Left renal pelvis (tissue), 4 donors: ENCODE measurements around the gene MAEA. TPM values are rescaled to one million over a fixed set of nuclear protein-coding genes. Genes with fewer than 3 reads are reported as not detected.
"Not testable (repeated sequence)": the region's sequence is repeated elsewhere in the genome, so short reads cannot be mapped to it uniquely, and the experiment has no call there.

Experiments
- DNase-seq, 4 donors: peaks; one replicate each; pipeline ENCODE4 v3.0.0-alpha.2; 2013; ENCODE audit warnings: low read depth in 4 of 4, low spot score in 3 of 4
- polyA plus RNA-seq, 4 donors: library from polyadenylated mRNA; unstranded; fragments of 120-200 nt; gene quantifications; one replicate each; pipeline ENCODE4 v1.2.1, GENCODE V29; 2013; ENCODE audit not compliant: insufficient read length in 4 of 4

Gene MAEA
- polyA plus RNA-seq, 4 donors: 59.0 to 76.8 (median 65.0) TPM

- DNase-seq: no peak
These were observed 11.7 kb upstream of the MAEA start for GRCh38 chr4:1277667-1278665.

- DNase-seq: no peak
These were observed 10.4 kb upstream of the MAEA start for GRCh38 chr4:1279253-1279652.

DNA sequence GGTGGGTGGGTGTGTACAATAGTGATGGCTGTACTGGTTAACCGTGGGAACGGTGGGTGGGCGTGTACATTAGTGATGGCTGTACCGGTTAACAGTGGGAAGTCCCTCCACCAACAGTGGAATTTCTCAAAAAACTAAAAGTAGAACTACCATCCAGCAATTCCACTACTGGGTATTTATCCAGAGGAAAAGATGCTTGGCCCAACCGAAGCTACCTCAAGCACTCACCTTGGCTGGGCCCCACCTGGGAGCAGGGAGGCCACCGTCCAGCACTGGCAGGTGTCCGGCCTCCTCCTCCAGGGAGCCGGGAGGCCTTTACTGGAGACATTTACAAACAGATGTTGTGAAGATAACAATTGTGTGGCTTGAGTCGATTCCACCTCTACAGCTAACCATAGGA, 6.0 kb upstream of the MAEA start:
- no peak for DNase-seq

GRCh38 chr4:1285151-1285789, 4.4 kb upstream of the MAEA start:
- no peak for DNase-seq

GRCh38 chr4:1285790-1286553, 3.7 kb upstream of the MAEA start:
- no peak for DNase-seq

GRCh38 chr4:1288786-1289185, 905 bp upstream of the MAEA start:
- no peak for DNase-seq

DNA sequence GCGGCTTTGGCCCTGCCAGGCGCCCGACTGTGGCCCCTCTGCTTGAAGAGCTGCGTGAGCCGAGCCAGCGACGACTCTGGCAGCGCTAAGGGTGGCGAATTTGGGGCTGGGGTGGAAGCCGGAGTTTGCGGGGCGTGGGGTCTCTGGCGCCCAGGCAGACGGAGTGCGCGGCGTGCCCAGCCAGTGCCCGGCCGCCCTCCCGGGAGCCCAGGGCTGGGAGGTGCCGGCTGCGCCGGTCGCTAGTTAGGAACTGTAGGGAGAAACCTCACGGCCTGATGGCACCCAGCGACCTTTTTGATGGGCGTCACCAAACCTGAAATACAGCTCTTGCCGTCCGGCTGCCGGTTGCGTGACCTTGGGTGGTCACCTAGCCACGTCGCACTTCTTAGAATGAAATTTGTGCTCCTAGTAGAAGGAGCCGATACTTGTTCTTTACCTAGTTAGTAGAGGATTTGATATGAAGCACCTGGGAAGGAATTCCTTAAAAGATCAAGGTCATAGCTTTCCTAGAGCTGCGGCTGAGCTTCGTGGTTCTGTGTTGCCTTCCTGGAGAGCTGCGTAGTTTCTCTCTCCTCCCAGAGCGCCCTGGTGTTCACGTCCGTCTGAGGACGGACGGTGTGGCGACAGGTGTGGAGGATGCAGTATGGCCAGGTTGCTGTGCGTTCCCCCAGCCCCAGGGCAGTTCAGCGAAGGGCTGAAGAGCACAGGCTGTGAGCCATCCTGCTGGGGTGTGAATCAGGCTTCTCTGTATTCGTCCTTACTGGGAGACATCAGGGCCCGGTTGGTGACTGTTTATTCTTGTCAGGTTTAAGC, 680 bp downstream of the MAEA start:
- DNase-seq: no peak

GRCh38 chr4:1291091-1291490, 1.4 kb downstream of the MAEA start:
- no peak for DNase-seq

DNA sequence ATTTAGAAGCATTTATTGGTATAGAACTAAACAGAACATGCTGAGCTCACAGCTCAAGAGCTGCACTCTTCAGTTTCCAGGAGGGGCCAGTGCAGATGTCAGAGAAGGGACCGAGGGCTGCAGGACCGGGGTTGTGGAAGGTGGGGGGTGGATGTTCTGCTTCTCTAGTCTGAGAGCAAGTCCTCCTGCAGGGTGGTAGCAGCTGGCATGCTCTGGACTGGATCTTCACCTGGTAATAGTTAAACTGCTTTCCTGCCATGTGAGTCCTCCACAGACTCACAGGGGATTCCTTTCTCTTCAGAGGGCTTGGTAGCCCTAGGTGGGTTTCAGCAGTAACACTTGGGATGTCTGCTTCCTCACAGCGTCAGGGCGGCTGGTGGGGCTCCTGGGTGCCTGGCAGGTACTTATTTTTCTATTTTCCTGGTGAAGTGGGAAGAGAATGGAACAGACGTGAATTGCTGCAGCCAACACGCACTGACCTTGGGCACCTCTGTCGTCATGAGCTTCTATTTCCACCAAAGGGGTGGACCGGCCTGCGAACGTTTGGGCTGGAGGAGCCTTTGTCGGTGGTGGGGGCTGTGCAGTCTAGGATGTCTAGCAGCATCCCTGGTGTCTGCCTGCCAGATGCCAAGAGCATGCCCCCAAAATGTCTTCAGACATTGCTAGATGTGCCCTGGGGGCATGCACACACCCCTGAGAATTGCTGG, 2.5 kb downstream of the MAEA start:
- no peak for DNase-seq

DNA sequence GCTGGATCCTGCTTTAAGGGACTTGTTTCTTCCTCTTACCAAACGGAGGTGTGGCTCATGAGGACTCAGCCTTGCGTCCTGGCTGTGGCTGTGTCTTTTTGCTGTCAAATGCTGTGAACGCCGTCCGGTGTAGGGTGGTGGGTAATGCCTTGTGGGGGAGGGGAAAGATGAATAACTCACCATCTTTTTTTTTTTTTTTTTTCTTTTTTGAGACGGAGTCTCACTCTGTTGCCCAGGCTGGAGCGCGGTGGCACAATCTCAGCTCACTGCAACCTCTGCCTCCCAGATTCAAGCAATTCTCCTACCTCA, 3.0 kb downstream of the MAEA start:
- not testable (repeated sequence) for DNase-seq

DNA sequence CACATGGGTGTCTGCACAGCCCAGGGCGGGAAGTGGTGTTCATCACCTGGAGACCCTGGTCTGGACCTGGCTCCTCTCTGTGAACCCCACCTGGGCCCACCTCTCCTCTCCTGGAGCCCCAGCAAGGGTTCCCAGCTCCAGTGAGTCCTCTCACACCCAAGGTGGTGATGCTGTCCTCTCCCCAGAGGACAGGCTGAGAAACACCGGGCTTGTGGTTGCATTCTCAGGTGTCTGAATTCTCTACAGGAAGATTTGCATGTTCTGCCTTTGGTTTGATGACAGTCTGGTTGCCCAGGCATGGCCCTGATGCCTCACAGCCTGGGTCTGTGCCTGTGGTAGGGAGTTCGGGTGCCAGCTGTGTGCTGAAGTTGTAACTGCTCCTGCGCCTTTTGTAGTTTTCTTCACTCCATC, 3.8 kb downstream of the MAEA start:
- DNase-seq: no peak

DNA sequence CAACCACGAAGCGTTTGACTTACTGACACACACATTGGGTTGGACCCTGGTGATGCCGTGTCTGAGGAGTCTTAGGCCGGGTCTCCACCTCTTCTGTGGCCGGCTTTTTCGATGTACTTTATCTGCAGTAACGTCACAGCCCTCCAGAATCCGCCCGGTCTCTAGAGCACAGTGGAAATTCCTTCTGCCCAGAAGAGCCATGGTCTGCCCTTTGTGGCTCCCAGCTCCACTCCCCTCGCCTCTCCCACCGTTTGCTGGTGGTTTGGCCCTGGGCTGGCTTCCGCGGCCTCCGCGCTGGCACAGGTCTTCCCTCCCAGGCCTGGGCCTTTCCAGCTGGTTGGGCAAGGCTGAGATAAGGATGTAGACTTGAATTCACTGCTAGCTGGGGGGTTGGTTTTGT, 4.3 kb downstream of the MAEA start:
- no peak for DNase-seq

DNA sequence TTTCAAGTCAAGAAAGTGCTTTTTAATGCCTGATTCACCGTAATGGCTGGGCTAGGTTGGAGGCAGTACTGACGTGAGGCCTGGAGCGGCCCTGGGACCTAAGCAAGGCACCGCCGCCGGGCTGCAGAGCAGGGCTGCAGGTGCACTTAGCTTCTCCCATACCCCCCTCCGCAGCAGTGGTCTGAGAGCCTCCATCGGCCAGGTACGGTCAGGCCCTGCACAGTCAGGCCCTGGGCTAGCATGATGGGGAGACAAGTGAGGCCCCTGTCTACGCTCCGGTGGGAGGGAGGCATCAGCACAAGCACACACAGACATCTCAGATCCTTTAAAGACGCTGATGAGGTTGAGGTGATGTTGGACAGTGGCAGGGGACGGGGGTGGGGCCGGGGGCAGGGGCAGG, 4.7 kb downstream of the MAEA start:
- no peak for DNase-seq

DNA sequence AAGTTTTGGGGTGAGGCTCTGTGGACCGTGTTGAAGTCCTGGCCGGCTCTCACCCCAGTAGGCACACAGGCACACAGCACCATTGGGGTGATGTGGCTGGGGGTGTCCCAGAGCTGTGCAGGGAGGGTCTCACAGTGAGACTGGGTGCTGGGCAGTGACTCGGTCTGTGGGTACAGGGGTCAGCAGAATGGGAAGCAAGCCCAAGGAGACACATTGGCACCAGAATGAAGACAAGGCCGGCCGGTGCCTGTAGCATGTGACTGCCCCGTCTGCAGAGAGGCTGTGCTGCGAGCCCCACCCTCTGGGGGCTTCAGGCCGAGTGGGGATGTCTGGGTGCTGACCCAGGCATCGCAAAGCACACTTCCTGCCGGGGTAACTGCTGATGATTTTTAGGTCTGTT, 5.2 kb downstream of the MAEA start:
- no peak for DNase-seq

GRCh38 chr4:1295405-1296055, 5.8 kb downstream of the MAEA start:
- no peak for DNase-seq

DNA sequence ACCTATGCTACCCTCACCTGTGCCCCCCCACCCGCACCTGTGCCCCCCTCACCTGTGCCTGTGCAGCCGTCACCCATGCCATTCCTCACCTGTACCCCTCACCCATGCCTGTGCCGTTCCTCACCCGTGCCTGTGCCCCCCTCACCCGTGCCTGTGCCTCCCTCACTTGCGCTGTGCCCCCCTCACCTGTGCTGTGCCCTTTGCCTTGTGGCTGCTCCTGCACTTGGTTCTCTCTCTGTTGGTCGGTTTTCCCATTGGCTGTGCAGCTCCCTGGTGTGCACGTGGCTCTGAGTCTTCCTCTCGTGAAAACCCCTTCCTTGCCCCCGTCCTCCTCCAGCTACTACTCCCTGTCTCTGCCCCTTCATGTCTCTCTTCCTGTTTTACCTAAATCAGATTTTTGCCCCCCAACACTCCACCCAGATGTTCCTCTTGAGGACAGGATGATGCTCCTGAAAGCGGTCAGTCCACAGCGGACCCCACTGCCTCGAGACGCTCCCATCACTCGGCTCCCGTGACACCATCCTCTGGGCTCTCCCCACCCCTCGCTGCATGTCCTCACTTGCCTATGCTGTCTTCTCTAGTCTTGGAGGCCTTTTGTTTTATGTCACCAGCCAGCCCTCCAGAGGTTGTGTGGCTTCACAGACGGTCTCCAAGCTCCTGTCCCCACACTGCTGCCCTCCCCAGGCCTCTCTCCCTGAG, 6.8 kb downstream of the MAEA start:
- no peak for DNase-seq

- no peak for DNase-seq
These were observed 7.3 kb downstream of the MAEA start for GRCh38 chr4:1297023-1297395.

- no peak for DNase-seq
These were observed 8.0 kb downstream of the MAEA start for GRCh38 chr4:1297456-1298325.
